Epithelial cell of proximal tubule (primary cell): Measurements from ENCODE around the gene FNDC5. TPM values are rescaled to one million over a fixed set of nuclear protein-coding genes. Genes with fewer than 3 reads are reported as not detected.

Experiments used
- DNase-seq: peaks from one replicate; pipeline ENCODE4 v3.0.0-alpha.2; 2011; ENCODE audit warnings: low read depth
- H3K4me3 ChIP-seq: 2 replicates; pipeline ENCODE4 v1.5.1; 2011; ENCODE audit warnings: low read depth, mild to moderate bottlenecking, low read length
- total RNA-seq: library from RNA; depleted of rRNA; stranded (reverse); fragments of >200 nt; gene quantifications from 2 replicates; pipeline ENCODE4 v1.2.3, GENCODE V29; 2015
- TF ChIP-seq, protein P1 (sequence below): conservative IDR thresholded peaks from 2 replicates; pipeline ENCODE4 v1.5.1; 2012; ENCODE audit warnings: low read depth, mild to moderate bottlenecking, low read length

The FNDC5 gene
- total RNA-seq, 1 donor from 2014 or later = not detected

DNA sequence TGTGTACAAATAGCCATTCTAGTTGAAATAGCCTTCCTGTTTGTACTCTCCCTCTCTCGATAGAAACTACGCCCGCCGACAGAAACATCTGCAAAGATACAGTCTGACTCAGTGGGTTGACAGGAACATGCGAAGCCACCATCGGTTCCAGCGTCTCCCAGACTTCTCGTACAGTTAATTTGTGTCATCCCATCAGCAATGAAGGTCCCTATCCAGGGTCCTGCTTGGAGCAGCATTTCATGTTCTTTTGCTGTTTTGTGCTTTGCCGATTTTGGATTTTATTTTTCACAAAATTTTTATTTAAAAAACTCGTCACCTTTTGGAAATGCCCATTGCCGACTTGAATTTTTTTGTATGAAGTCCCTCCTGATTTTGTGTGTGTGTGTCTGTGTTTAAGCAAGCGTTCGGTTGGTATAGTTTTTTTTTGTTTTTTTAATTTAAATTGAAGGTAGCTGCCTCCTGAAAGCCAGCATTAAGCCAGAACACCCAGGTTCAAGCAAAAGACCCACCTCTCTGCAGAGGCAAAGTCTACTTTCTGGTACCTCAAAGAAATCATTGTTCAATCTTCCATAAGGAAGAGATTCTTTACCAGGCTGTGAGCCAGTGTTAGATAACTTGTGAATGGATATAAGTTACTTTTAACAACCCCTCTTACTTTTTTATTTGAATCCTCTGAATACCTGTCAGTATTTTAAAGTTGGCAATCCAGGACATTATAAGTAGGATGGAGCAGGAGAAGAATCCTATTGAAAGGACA is 14.7 kb downstream of the FNDC5 start:
- no peak overlapping the region for H3K4me3 ChIP-seq
- TF ChIP-seq, protein P1, sequence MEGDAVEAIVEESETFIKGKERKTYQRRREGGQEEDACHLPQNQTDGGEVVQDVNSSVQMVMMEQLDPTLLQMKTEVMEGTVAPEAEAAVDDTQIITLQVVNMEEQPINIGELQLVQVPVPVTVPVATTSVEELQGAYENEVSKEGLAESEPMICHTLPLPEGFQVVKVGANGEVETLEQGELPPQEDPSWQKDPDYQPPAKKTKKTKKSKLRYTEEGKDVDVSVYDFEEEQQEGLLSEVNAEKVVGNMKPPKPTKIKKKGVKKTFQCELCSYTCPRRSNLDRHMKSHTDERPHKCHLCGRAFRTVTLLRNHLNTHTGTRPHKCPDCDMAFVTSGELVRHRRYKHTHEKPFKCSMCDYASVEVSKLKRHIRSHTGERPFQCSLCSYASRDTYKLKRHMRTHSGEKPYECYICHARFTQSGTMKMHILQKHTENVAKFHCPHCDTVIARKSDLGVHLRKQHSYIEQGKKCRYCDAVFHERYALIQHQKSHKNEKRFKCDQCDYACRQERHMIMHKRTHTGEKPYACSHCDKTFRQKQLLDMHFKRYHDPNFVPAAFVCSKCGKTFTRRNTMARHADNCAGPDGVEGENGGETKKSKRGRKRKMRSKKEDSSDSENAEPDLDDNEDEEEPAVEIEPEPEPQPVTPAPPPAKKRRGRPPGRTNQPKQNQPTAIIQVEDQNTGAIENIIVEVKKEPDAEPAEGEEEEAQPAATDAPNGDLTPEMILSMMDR = no peak
- DNase-seq = no peak

DNA sequence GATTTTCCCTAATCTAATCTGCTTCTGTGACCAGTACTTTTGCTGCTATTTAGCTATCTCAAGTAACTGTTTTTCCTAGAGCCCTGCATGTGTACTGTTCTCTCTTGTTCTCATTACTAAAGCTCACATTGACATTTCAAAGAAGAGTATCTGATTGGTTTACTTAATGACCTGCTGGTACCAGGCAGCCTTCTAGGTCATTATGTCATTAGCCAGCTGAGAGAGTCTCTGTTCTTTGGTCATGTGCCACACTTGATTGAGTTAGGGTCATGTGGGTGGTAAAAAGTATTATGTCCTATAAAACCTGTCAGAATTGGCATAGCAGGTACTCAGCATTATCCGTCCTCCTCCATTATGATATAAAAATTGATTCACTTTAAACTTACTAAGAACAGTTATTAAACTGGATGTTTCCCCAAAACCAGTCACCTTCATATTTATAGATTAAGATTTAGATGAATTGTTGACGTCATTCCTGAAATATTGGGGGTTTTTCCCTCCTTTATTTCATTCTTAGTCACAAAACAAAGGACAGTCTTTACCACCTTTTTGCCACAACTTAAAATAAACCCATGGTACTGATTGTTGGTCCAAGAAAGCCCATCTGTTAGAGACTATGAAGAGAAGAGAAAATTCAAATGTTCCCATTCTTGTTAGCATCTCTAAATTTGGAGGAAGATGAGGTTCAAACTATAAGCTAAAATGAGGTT is 22.2 kb downstream of the FNDC5 start:
- H3K4me3 ChIP-seq = no peak overlapping the region
- TF ChIP-seq, protein P1 = no peak
- no peak for DNase-seq

DNA sequence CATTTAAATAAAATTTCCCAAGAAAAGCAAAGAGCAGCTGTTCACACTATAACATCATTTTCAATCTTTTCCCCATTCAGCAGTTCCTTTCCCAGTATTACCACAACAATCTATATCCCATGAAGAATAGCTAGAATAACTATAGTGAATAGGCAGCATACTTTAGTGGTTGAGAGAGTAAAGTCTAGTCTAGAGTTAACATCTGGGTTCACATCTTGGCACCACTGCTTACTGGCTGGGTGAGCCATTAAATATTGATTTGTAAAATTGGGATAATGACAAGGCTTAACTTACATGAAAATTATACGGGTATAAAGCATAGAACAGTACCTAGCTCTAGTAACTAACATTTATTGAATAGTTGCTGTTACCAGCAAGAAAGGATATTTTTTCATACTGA is 38.8 kb downstream of the FNDC5 start:
- H3K4me3 ChIP-seq = no peak overlapping the region
- TF ChIP-seq, protein P1 = no peak
- DNase-seq = no peak

DNA sequence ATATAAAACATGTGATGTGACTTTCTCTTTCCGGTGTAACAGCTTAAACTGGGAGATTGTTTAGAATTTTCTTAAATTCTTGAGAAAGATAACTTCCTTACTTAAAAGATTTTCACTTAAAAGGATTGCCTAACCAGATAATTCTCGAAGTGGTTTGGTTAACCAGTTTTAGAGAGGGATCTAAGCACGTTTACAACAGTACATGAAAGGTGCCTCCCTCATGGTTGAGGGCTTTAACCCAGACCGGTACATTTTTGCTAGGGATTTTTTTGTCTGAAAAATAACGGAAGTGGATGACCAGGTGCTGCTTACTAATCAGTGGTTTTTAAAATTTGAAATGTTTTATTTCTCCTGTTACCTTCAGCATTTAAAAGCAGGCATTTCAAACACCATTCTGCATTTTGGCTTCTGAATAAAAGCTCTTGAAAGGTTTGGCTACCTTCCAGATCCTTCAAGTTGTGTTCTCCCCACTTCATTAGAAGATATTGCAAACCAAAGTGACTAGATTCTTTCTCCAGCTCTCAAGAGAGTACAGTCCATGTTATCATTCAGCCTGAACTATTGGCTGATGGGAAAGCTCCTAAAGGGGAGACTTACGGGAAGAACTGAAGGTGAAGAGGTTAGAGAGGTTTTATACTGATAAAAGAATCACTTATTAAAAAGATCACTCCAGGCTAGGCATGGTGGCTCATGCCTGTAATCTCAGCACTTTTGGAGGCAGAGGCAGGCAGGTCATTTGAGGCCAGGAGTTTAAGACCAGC is 40.4 kb downstream of the FNDC5 start:
- H3K4me3 ChIP-seq = no peak overlapping the region
- no peak for DNase-seq
- TF ChIP-seq, protein P1 = no peak

DNA sequence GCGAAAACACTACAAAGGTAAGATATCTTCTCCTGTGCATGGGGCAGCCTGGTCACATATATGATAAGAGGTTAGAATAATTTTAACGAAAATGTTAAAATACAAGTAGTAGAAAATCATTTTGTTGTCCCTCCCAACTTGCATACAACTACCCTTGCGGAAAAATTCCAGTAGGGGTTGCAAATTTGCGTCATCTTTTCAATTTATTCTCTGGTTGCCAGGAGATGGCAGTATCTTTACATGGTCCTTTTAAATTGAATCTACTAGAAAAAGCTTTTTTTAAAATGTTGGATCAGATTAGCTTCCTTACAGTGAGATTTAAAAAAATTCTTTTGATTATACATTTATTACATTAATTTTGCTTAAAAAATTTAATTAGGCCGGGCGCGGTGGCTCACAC is 42.4 kb downstream of the FNDC5 start:
- DNase-seq = no peak
- TF ChIP-seq, protein P1 = no peak
- H3K4me3 ChIP-seq = no peak overlapping the region

DNA sequence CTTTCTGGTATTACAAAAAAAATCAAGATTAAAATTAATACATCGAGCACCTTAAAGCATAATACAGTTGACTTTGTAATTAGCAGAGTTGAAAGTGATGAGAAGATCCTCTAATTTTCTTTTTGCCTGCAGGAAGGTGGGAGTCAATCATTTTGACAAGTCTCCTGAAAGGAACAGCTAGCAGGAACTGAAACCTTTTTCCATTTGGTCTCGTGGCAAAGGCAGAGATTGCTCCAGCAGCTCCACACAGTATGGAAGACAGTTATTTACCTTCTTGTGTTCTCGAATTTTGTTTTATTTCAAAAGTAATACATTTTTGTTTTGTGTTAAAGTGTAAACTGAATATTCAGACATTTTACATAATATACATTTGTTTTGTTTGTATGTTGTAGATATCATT is 45.5 kb downstream of the FNDC5 start:
- DNase-seq = no peak
- H3K4me3 ChIP-seq = no peak overlapping the region
- TF ChIP-seq, protein P1 = no peak
